ENCODE measurements around the gene BICC1. TPM values are rescaled to one million over a fixed set of nuclear protein-coding genes. Genes with fewer than 3 reads are reported as not detected.

The BICC1 gene
- total and polyA plus RNA-seq, 2 donors (not counting 1 experiment from before 2014, with no cell fraction given): not detected

DNA sequence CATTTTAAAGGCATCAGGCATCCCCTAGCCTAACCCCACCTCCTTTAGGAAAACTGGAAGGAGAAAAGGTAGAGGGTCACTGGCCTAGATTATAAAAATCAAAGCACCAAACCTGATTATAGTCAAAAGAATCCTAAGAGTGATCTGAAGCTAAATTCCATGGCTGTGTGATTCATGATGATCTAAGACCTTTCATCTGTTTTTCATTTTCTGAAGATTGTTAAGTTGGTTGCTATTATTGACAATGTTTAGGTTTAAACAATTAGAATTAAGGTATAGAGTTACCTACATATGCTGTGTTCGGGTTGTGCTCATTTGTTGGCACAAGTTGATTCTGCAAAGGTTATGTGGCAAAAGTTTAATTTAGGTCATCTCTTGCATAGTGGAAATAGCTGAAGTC lies 148.7 kb downstream of the BICC1 start:
- H3K27ac ChIP-seq (ENCODE audit: low read length in 2 of 2): no peak overlapping the region
- 86% methylated on average over 1 of the region's 1 CpG for WGBS (ENCODE audit: insufficient coverage)
- Mint-ChIP-seq H3K4me1 (no peaks in the 10 kb centered on the region), H3K27ac (no peak overlapping the region), H3K9me3 (ENCODE audit: insufficient read depth) (peaks cover 14% of the 10 kb centered on the region), H3K27me3 (no peaks in the 10 kb centered on the region), H3K4me3 (no peak overlapping the region)
- H3K9ac ChIP-seq (ENCODE audit: low read length): no peak overlapping the region
- no peaks in the 10 kb centered on the region for H3K27me3 ChIP-seq (replicated peaks in 1 of 4; ENCODE audit: control extremely low read depth in 1 of 4, control insufficient read depth in 3 of 4, insufficient read depth in 4 of 4, low read length in 3 of 4)
- no peak overlapping the region for H3K4me2 ChIP-seq (replicated peaks; ENCODE audit: low read depth, low read length, poor library complexity, severe bottlenecking)
- ChIA-PET CTCF (no interaction called here), POLR2A (no interaction called here)
- no peak for DNase-seq
- TF ChIP-seq EZH2 (IDR thresholded peaks at IDR 0.05; ENCODE audit: borderline replicate concordance, insufficient read depth, low read depth, low read length, poor library complexity, severe bottlenecking): no peak
- H3K4me3 ChIP-seq (ENCODE audit: control extremely low read depth in 1 of 5, extremely low read depth in 1 of 5, insufficient read depth in 1 of 5, low read depth in 2 of 5, low read length in 4 of 5): no peak overlapping the region
- no peaks in the 10 kb centered on the region for H3K36me3 ChIP-seq (replicated peaks in 1 of 2; ENCODE audit: control extremely low read depth in 1 of 2, control insufficient read depth in 1 of 2, extremely low read depth in 1 of 2, insufficient read depth in 2 of 2, low read length in 1 of 2)
- ATAC-seq (ENCODE audit: low read depth): no peak
- H3K79me2 ChIP-seq (ENCODE audit: control insufficient read depth, insufficient read depth, low read length): no peaks in the 10 kb centered on the region
- no peak overlapping the region for H2AFZ ChIP-seq (ENCODE audit: insufficient read depth, low read depth, low read length, poor library complexity, severe bottlenecking)
- no peaks in the 10 kb centered on the region for H4K20me1 ChIP-seq (ENCODE audit: control insufficient read depth, insufficient read depth, low read length, poor library complexity, severe bottlenecking)
- no peaks in the 10 kb centered on the region for H3K4me1 ChIP-seq (ENCODE audit: control insufficient read depth in 2 of 2, insufficient read depth in 2 of 2, low read length in 2 of 2)
- H3K9me3 ChIP-seq (ENCODE audit: control extremely low read depth in 1 of 3, control insufficient read depth in 2 of 3, insufficient read depth in 1 of 3, low read length in 2 of 3): peaks cover 0 to 9% (median 3%) of the 10 kb centered on the region in 3 donors
- intact Hi-C loops (cut with micrococcal nuclease): no loop called here

DNA sequence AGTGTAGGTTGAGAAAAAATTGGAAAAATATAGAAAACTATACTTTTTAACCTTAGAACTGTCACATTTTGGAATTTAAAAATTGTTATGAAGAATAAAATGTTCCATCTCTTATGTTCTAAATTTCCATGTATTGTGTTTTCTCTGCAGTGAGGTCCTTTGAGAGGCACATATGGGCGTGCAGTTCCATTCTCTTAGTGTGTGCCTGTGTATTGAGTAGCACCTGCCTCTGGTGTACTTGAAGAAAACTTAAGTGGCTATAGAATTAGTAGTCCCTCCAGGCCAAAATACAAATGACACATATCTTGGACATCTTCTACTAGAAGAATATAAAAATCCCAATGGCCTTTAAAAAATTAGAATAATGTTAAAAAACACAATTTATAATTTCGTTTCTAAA lies 149.2 kb downstream of the BICC1 start:
- DNase-seq (no peak), ATAC-seq (ENCODE audit: low read depth) (no peak)
- Histone ChIP-seq H3K4me3 (ENCODE audit: control extremely low read depth in 1 of 5, extremely low read depth in 1 of 5, insufficient read depth in 1 of 5, low read depth in 2 of 5, low read length in 4 of 5) (no peak overlapping the region), H2AFZ (ENCODE audit: insufficient read depth, low read depth, low read length, poor library complexity, severe bottlenecking) (no peak overlapping the region), H3K27me3 (replicated peaks in 1 of 4; ENCODE audit: control extremely low read depth in 1 of 4, control insufficient read depth in 3 of 4, insufficient read depth in 4 of 4, low read length in 3 of 4) (no peaks in the 10 kb centered on the region), H3K9ac (ENCODE audit: low read length) (no peak overlapping the region), H3K4me2 (replicated peaks; ENCODE audit: low read depth, low read length, poor library complexity, severe bottlenecking) (no peak overlapping the region), H3K9me3 (ENCODE audit: control extremely low read depth in 1 of 3, control insufficient read depth in 2 of 3, insufficient read depth in 1 of 3, low read length in 2 of 3) (peaks cover 0 to 9% (median 3%) of the 10 kb centered on the region in 3 donors), H3K4me1 (ENCODE audit: control insufficient read depth in 2 of 2, insufficient read depth in 2 of 2, low read length in 2 of 2) (no peaks in the 10 kb centered on the region), H4K20me1 (ENCODE audit: control insufficient read depth, insufficient read depth, low read length, poor library complexity, severe bottlenecking) (no peaks in the 10 kb centered on the region), H3K36me3 (replicated peaks in 1 of 2; ENCODE audit: control extremely low read depth in 1 of 2, control insufficient read depth in 1 of 2, extremely low read depth in 1 of 2, insufficient read depth in 2 of 2, low read length in 1 of 2) (no peaks in the 10 kb centered on the region), H3K79me2 (ENCODE audit: control insufficient read depth, insufficient read depth, low read length) (no peaks in the 10 kb centered on the region), H3K27ac (ENCODE audit: low read length in 2 of 2) (no peak overlapping the region)
- WGBS (ENCODE audit: insufficient coverage): no CpG with 5 or more reads among the region's 2 CpGs
- H3K27ac Mint-ChIP-seq: no peak overlapping the region
- POLR2A ChIA-PET: no interaction called here
- CTCF ChIA-PET: no interaction called here
- H3K4me3 Mint-ChIP-seq: no peak overlapping the region
- intact Hi-C loops (cut with micrococcal nuclease): no loop called here
- no peaks in the 10 kb centered on the region for H3K27me3 Mint-ChIP-seq
- TF ChIP-seq, protein P1, sequence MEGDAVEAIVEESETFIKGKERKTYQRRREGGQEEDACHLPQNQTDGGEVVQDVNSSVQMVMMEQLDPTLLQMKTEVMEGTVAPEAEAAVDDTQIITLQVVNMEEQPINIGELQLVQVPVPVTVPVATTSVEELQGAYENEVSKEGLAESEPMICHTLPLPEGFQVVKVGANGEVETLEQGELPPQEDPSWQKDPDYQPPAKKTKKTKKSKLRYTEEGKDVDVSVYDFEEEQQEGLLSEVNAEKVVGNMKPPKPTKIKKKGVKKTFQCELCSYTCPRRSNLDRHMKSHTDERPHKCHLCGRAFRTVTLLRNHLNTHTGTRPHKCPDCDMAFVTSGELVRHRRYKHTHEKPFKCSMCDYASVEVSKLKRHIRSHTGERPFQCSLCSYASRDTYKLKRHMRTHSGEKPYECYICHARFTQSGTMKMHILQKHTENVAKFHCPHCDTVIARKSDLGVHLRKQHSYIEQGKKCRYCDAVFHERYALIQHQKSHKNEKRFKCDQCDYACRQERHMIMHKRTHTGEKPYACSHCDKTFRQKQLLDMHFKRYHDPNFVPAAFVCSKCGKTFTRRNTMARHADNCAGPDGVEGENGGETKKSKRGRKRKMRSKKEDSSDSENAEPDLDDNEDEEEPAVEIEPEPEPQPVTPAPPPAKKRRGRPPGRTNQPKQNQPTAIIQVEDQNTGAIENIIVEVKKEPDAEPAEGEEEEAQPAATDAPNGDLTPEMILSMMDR (IDR thresholded peaks at IDR 0.05): no peak
- TF ChIP-seq EZH2 (IDR thresholded peaks at IDR 0.05; ENCODE audit: borderline replicate concordance, insufficient read depth, low read depth, low read length, poor library complexity, severe bottlenecking): no peak
- peaks cover 14% of the 10 kb centered on the region for H3K9me3 Mint-ChIP-seq (ENCODE audit: insufficient read depth)
- H3K4me1 Mint-ChIP-seq: no peaks in the 10 kb centered on the region

Data from B cell (primary cell).